NCI-H2029 treated with DMSO at 0.1 percent for 48 hours (cell line): ENCODE measurements around the gene TSPAN18.

ENCODE experiments used
- DNase-seq: peaks from one replicate; lab custom pipeline; 2025; lab: John Stamatoyannopoulos, UW

TSPAN18 gene, protein sequence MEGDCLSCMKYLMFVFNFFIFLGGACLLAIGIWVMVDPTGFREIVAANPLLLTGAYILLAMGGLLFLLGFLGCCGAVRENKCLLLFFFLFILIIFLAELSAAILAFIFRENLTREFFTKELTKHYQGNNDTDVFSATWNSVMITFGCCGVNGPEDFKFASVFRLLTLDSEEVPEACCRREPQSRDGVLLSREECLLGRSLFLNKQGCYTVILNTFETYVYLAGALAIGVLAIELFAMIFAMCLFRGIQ

DNA sequence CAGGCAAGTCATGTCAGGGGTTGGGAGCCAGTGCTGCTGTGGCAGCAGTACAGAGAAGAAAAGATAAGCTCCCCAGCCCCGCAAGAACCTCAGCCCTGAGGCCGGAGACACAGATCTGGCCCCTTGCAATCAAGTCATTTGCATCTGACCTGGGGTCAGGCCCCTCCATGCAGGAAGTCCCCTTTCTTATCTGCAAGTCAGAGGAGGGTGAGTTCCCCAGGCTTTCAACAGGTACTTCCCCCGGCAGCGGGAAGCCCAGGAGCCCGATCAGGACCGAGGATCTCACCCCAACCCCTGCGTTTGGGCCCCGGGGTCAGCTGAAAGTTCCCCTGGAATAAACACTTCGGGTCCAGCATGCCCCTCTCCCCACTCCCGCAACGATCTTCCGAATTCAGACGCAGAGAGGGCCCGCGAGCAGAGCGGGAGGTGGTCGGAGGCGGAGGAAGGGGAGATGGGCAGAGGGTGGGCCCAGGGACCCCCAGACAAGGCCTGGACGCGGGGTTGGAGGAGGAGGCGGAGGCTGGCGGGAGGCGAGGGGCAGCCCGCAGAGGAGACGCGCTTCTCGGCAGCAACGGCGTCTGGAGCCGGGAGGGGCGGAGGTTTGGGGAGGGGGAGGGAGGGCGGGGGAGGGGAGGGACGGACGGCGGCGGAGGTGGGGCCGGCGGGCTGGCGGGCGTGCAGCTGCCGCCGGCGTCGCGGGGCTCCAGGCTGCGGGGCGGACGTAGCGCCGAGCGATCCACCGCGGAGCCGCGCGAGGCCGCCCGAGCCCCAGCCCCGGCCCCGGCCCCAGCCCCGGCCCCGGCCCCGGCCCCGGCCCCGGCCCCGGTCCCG is at the start of gene TSPAN18:
Gene TSPAN18 (plus strand): TSS at position 680 of the 831 bp plus-strand sequence. CDS start 179,455 bp downstream, outside the sequence.
- DNase-seq, result no peak

DNA sequence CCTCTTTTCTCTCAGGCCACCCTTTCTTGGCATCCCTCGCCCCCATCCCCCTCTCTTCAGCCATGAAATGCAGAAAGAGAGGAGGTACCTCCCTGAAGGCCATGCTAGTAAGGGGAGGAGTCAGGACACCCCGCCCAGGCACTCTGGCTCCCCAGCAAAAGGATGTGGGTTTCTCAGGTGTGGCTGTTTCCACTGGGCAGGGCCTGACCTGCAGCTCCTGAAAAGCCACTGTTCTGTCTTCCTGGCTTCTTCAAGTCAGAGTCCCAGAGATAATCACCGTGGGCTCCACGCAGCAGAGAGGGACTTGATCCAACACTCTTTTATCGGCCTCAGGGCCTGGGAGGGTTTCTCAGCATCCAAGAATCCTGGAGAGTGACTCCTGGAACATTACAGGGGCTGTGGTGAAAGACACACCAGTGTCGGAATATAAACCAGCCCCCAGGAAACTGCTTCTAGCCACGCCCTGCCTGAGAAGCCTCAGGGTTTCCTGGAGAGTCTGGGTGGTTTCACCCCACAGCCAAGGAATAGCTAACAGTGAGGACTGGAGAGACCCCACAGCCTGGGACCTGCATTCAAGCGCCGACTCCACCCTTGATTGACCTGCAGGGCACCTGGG is 45.7 kb upstream of the TSPAN18 start:
- DNase-seq, result no peak

DNA sequence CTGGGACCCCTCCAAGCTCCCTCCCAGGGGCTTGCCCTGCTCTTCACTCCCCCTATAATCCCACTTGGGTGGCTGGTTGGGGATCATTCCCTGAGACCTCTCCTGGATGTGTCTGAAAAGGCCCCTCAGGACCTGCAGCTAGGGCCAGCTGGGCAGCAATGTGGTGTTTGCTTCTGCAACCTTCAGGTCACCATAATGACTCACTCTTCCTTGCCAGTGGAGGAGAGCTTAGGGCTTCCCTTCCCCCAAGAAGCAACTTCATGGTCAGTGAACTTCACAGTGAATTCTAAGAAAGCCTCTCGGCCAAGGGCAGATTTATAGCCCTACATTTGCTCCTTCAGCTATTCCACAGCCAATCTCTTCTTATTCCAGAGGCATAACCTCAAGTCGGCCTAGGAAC is 45.1 kb upstream of the TSPAN18 start:
- no peak for DNase-seq

DNA sequence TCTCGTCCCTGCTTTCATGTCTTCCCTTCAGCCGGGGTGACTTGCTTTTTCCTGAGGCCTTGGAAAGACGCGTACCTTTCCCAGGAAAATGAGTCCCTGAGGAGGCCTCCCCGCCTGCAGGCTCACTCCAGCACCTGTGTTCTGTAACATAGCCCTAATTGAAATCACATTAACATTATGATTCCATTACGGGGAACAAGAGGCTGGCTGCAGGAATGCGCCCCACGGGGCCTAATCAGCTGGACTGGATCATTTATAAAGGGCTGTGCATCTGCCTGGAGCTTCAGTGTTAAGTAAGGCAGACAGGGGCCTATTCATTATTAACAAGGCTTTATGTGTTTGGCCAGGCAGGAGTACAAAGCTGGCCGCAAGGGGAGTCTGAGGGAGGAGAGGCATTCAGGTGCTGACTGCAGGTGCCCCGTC is 41.9 kb upstream of the TSPAN18 start:
- no peak for DNase-seq

DNA sequence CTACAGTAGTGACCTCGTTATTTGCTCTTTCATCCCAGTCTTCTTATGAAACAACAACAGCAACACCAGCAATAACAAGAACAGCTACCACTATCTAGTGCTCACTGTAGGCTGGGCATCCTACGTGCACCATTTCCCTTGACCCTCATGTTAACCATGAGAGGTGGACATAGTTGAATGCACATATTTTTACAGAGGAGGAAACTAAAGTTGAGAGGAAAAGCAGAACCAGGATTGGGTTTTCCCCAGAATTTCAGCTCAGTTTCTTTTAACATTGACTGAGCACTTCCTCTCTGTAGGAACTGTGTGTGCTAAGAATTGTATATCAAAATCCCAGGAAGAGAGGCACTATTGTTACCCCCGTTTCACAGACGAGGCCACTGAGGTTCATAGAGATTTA is 39.4 kb upstream of the TSPAN18 start:
- no peak for DNase-seq

DNA sequence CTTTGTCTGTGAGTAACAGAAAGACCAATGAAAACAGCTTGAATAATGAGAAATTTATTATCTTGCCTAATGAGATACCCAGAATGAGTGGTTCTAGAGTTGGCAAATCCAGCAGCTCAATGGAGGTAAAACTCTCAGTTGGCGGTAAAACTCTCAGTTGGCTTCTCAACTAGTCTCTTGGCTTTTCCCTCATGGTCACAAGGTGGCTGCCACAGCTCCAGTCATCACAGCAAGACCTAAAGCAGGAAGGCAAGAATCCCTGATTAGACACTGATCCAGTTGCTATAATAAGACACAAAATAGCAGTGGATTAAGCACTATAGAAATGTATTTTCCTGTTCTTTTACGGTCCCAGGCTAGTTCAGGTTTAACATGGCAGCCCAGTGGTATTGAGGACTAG is 37.5 kb upstream of the TSPAN18 start:
- DNase-seq, result no peak

DNA sequence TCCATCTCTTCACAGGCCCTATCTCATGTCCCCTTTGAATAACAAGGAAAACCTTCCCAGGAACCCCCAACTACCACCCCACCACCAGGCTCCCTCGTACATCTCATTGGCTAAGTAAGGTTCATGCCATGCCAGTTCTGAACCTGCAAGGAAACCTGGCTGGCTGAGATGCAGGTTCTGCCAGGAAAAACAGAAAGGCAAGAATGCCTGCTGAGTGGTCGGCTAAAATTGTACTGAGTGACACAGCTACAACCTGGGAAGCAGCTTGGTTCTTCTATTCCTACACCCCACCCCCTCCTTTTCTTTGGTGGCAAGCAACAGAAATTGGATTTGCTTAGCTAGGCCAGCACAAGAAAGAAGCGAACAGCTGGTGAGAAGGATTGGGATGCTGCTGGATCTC is 36.1 kb upstream of the TSPAN18 start:
- no peak for DNase-seq

DNA sequence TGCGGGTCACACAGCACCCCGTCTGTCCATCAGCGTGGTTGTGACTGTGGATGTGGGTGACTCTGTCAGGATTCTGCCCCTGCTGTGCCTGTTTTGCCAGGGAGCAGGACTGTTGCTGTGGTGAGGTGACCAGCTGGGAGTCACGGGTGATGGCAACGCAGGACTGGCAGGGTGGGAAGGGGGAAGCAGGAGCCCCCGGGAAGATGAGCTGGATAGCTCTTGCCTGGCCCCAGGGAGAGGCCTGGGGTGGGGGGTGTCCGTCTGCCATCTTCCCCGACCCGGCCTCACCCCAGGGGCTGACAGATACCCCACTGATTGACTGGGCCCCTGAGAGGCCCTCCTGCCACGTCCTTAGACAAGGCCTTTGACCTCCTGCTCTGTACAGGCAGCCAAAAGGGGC is 34.3 kb upstream of the TSPAN18 start:
- DNase-seq, result no peak

DNA sequence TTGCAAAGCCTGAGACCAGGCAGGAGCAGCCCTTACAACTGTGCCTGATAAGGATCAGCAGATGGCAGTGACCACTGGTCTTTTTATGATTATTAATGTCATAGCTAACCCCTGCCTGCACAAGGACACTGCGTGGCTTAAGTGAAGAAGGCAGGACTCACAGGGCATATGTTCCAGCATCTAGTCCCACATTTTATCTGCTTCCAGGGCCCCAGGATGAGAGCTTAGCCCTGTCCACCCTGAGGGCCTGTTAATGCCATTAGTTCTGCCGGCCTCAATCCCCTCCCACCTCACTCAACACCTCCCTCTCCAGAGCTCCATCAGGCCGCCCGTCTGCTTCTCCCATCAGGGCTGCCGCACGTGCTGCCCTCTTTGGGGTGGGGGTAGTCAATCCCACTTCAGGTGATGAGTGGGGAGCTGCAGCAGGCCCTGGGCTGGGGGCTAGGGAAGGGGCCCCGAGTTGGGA is 33.1 kb upstream of the TSPAN18 start:
- DNase-seq, result no peak

DNA sequence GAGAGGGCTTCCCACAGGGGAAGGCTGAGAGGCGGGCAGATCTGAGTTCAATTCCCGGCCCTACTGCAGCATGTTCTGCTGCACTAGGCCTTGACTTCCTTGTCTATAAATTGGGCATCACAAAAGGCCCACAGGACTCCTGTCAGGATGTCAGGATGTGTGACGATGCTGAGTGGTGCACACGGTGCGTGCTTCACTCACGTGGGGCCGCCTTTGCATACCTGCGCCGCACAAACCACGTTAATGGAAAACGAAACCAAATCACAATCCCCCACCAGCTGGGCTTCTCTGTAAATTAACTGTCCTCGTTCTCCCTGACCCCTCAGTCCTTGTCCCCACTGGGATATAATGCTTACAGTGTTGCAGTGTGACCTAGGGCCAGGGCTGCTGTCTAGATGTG is 32.3 kb upstream of the TSPAN18 start:
- DNase-seq, result no peak

DNA sequence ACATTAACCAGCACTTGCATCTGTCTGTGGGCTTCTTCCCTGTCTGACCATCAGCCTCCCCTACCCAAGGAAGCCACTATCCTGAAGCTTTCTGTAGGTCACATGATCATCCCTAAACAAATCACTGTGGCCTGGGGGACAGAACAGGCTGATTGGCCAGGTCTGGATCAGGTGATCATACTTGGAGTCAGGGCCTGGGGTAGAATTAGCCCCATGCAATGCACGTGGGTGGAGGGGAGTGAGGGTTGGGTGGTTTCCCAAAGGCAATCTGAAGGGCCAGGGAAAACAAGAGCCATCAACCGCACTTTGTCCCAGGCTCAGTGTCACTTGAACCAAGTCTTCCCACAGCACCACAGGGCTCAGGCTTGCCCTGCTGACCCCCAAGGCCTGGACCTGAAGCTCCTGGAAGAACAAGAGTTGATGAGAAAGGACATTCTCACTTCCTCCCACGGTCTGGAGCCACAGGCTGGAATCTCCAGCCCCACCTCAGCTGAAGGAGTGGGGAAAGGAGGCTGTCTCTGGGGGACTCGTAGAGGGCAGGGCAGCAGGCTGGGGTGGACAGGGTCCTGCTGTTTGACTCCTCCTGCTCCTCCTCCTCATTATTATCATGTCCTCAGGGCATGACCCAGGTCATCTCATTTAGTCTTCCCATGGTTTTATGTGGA is 31.5 kb upstream of the TSPAN18 start:
- no peak for DNase-seq

DNA sequence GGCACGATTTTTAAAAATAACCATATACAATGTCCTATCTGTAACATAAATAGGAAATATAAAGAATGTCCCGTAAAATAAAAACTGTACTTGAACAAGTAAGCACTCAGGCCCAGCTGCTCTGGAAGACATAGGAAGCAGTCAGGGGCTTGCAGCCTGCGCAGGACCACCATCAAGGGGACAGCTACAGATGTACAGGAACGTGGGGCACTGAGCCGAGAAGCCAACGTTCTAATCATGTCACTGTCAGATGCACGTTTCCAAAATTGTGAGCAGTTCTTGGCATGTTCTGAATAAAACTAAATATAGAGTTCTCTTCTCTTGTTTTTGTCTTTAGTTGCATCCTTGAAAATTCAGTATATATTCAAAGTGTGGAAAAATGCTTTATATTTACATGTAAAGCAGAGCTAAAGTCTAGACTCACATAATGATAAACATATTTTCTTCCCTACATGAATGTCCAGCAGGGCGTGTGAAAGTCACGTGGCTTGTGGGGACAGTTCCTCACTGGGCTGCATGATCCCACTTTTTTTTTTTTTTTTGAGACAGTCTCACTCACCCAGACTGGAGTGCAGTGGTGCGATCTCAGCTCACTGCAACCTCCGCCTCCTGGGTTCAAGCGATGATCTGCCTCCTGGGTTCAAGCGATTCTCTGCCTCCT is 28.4 kb upstream of the TSPAN18 start:
- no peak for DNase-seq

DNA sequence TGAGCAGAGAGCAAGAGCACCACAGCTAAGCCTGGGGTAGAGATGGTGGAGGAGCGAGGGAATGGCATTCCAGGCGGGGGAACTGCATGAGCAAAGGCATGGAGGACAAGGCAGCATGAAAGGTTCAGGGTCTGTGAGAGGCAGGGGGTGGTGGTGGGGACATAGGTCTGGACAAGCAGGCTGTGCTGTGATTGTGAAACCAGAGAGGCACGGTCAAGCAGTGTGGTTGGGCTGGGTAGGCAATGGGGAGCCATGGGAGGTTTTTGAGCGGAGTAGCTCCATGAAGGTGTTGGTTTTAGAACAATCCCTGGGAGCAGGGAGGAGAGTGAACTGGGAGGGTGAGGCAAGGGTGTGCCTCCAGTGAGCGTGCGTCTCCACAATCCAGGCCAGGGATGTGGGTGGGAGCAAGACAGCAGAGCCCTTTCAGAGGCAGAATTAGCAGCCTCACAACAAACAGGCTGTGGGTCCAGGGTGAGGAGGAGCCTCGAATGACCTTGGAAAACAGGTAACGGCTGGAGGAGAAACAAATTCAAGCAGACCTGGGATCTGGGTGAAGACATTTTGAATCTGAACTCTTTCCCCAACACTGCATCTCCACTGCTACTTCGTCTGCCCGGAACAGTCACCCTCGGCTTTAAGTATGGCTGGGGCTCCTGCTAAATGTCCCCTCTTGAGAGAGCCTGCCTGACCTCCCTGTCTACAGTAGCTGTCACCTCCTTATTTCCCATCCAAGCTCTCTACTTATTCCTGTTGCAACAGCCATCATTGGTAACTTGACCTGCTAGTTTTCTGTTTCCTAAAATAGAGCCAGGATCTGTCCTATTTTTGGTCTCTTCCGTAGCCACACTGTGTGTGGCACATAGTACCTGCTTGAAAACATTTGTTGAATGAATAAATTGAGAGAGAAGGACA is 27.0 kb upstream of the TSPAN18 start:
- DNase-seq, result no peak

DNA sequence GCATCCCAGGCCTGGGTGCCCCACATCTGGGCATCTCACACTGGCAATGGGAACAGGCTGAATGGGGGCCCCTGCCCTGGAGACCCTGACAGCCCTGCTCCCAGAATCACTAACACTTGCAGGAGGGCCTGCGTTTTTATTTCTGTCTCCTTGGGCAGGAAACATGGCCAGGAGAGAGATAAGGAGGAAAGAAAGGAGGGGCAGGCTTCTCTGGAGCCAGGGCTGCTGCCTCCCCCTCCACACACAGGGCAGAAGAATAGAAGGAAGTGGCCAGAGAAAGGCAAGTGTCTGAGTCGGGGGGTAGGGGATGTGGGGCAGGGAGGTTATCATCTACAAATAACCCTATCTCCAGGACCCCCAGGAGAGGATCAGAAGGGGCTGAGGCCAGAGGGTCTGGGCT is 25.5 kb upstream of the TSPAN18 start:
- DNase-seq, result no peak

DNA sequence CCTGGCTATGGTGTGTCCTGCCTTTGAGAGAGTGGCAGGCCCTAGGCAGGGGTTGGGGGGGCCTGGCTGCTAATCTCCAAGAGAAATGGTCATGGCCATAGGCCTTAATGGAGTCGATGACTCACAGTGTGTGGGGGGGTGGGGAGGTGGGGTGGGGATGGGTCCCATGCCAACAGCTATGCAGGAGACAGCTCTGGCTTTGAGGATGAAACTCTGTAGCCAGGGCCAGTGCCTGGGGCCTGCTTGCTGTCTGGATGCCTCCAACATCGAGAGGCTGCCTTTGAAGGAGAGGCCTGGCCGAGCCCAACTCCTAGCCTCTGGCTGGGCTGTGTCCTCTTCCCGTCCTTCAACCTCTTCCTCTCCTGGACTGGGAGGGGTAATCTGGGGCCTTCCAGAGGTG is 23.9 kb upstream of the TSPAN18 start:
- no peak for DNase-seq

DNA sequence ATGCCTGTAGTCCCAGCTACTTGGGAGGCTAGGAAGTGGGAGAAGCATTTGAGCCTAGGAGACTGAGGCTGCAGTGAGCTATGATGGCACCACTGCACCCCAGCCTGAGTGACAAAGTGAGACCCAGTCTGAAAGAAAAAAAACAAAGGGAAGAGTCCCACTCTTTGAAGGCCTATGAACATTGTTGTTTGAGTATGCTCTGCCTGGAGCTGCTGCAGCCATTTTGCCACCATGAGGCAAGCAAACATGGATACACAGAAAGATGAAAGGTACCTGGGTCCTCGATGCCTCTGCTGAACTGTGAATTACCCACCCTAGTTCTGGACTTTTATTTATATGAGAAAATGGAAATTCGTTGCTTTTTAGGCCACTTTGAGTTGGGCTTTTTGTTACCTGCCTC is 19.7 kb upstream of the TSPAN18 start:
- DNase-seq, result no peak

DNA sequence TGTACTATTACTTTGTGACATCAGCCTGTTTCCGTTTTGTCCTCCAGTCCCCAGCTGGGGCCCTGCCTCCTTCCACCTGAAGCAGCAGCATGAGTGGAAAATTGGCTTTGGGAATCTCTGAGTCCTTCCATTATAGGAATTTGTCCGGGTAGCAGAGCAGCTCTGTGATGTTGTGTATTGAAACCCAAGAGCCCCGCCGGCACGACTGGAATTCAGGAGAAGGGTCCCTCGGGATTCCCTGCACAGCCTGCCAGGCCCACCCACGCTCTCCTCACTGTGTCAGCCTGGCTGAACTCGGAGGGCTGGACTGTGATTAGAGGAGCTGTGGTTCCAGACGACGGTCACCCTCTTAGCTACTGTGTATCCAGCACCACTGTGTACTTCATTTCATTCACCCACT is 18.8 kb upstream of the TSPAN18 start:
- no peak for DNase-seq

DNA sequence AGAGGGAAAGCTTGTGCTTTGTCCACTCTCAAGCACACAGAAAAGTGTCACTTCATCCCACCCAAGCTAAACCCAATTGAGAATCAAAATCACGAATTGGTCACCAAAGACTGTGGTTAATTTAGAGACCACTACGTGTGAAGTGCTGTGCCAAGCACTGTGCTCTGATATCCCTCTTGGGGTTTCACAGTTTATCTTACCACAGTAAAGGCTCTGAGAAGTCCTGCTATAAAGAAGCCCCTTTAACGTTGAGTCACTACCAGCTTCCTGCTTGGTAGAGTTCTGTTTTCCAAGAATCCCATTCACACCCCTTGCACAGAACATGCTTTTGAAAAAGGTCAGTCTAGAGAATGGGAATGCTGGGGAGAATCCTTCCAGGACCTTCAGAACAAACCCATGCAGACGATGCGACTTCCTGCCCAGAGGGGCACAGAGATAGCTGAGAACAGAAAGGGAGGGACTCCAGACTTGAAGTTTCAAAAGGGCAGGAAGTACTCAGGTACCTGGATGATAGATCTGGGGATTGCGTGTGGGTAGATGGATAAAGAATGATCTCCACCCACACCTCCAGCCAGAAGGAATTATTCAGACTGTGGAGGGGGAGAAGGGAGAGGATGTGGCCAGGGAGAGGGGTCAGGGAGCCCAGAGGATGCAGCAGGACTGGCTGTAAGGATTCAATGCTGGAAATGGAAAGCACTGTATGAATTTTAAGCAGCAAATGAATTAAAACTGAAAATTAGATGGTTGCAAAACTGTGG is 18.1 kb upstream of the TSPAN18 start:
- no peak for DNase-seq

DNA sequence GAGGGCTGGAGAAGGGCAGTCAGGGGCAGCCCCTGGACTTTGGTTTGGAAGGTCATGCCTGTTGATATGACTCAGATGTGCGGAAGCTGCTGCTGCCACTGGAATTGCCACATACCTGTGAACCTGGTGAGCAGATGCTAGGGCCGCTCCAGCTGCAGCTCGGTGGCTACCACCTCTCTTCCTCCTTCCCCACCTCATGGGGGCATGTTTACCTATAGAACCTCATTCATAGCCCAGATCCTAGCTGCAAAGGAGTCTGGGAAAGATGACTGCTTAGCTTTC is 17.5 kb upstream of the TSPAN18 start:
- no peak for DNase-seq

DNA sequence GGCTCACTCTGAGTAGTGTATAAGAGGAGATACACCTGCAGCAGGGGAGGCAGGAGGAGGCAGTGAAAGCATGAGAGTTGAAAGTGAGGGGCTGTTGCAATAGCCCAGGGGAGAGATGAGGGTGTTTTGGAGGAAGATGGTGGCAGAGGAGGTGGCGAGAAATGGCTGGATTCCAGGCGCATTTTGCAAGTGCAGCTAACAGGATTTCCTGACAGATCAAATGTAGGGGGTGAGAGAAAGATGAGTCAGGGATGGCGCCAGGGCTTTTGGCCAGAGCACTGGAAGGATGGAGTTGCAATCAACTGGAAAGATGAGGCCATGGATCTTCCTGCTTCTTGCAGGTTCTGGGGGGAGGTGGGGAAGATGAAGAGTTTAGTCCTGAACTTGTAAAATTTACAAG is 16.8 kb upstream of the TSPAN18 start:
- DNase-seq, result no peak
